NCI-H1694 (cell line): ENCODE measurements around the gene SLC17A6.

Experiments used
- DNase-seq: peaks from one replicate; lab custom pipeline; 2025; lab: John Stamatoyannopoulos, UW

Gene SLC17A6

GRCh38 chr11:22389526-22390282, 51.5 kb downstream of the SLC17A6 start:
- no peak for DNase-seq

GRCh38 chr11:22390283-22390655, 52.1 kb downstream of the SLC17A6 start:
- DNase-seq, result no peak

GRCh38 chr11:22392561-22392960, 54.4 kb downstream of the SLC17A6 start:
- no peak for DNase-seq

- DNase-seq, result no peak
These were observed 67.2 kb downstream of the SLC17A6 start for GRCh38 chr11:22405377-22405776.

DNA sequence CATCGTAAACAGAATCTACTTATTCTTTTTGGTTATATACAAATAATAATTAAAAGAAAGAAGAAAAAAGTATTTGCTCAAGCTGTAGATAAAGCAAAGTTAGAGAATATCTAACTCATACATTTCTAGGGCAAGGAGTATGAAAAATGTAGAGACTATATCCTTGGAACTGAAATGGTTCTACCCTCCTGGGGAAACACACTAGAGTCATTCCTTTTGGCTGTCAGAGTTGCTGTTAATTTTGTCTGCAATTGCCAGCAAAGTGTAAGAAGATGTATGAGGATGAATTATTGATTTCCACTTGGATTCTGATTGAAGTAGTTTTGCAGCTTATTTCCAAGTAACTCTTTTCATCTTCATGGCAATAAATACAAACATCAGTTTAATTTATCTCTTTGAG, 69.1 kb downstream of the SLC17A6 start:
- no peak for DNase-seq

DNA sequence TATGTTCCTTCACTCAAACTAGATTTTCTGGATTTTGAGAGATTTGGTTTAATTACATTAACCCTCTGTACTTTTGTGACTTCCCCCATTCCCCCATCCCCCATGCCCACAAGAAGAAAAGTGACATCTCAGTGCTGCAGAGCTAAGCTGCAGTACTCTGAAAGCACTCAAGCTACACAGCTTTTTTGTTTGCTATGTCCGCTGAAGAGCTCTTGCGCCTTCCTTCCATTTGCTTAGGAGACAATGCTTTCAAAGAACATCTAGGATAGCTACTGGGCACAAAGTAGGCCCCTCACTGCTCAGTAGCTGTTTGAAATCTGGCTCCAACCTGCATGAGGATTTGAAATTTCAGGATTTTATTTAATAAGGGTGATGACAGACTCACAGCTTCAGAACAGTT, 69.7 kb downstream of the SLC17A6 start:
- DNase-seq, result no peak

DNA sequence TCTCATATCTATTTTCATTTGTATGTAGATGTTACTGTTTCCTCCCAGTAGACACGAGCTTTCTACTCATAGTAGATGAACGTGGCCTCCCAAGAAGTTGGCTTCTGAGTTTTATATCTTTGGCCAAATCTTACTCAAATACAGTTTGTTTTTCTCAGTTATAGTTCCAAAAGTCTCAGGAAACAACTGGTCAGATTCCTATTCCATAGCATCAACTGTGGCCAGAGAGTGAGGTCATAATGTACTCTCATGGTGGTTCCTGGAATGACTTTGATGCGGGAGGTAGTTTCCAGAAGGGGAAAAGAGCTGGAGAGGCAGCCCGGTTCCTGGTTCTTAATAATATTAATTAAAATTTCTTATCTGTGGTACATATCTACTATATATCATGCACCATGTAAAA, 77.3 kb downstream of the SLC17A6 start:
- DNase-seq, result no peak

GRCh38 chr11:22416462-22416861, 78.3 kb downstream of the SLC17A6 start:
- DNase-seq, result no peak

- DNase-seq, result no peak
These were observed 88.7 kb downstream of the SLC17A6 start for GRCh38 chr11:22426915-22427314.
